Psoas muscle (tissue), 8 donors: ENCODE measurements around the gene IKZF5. TPM values are rescaled to one million over a fixed set of nuclear protein-coding genes. Genes with fewer than 3 reads are reported as not detected.

Experiments
- ATAC-seq, 4 donors: fragments of 200-7000 bp; cut with Tn5 transposase; one replicate each; pipeline ENCODE4 v1.9.1; 2020; ENCODE audit warnings: moderate library complexity in 3 of 4, mild to moderate bottlenecking in 2 of 4
- DNase-seq, 2 donors: peaks; one replicate each; pipeline ENCODE4 v3.0.0-alpha.2; 2020
- H3K27ac ChIP-seq: fragments of 200-600 bp; one replicate; pipeline ENCODE4 v1.8.0; 2022
- H3K27me3 ChIP-seq, 3 donors: fragments of 200-600 bp in 1 of 3; one replicate each; pipeline versions ENCODE4 v1.6.1 to v1.8.0; 2013 to 2022; ENCODE audit warnings: low read length in 2 of 3, mild to moderate bottlenecking in 2 of 3, moderate library complexity in 1 of 3; ENCODE audit not compliant: insufficient read depth in 3 of 3
- H3K36me3 ChIP-seq, 2 donors: fragments of 200-600 bp in 1 of 2; one replicate each; pipeline versions ENCODE4 v1.6.1 to v1.8.0; 2013 to 2022; ENCODE audit warnings: low read depth in 1 of 2, mild to moderate bottlenecking in 1 of 2, moderate library complexity in 1 of 2; ENCODE audit not compliant: insufficient read depth in 1 of 2
- H3K4me1 ChIP-seq: fragments of 200-600 bp; one replicate; pipeline ENCODE4 v1.8.0; 2022
- H3K4me3 ChIP-seq: fragments of 200-600 bp; one replicate; pipeline ENCODE4 v1.8.0; 2022; ENCODE audit warnings: mild to moderate bottlenecking
- H3K9me3 ChIP-seq: fragments of 200-600 bp; one replicate; pipeline ENCODE4 v1.8.0; 2022
- WGBS, 3 donors: extraction: QIAGEN DNeasy Blood & Tissue Kit; methylation state at CpG; one replicate each; pipeline versions ENCODE4 v1.1.6 to v1.1.7; 2013; 5-methylcytosine and 5-hydroxymethylcytosine counted together
- intact Hi-C, 2 donors: fragments of 100-400 bp; cut with DNase I; formaldehyde crosslinking; loops; one replicate each; pipeline versions ENCODE4 v1.11.0 to v1.14.2; 2022
- polyA plus RNA-seq, 3 donors: library from polyadenylated mRNA; stranded (reverse); fragments of 200-250 nt; gene quantifications; one replicate each; pipeline ENCODE4 v1.2.3, GENCODE V29; 2013
- total RNA-seq, 4 donors: library from RNA; stranded (reverse); fragmentation: NEBNext Ultra II Directional in 2 of 4; extraction: Animal tissue kit (Norgen Biotek cat#: 25700) in 2 of 4; gene quantifications; one replicate each; pipeline versions ENCODE4 v1.2.1 to v1.2.4, GENCODE V29; 2021 to 2023
- TF ChIP-seq, protein P1 (sequence below): fragments of 200-600 bp; IDR thresholded peaks from one replicate; pipeline ENCODE4 v1.8.0; 2022; ENCODE audit warnings: antibody characterized with exemption
- donor health status: healthy with polysubstance abuse.
- donor health status: DM: no; HTN: no; CAD: no; lungs with moderate emphysema.
- donor health status: Bipolar disorder and iron deficiency.
- donor health status: healthy.
- donor health status: DM: yes; HTN: yes; CAD: no.
- donor health status: DM: no; HTN: no; CAD: no.
- donor health status: DM: no; HTN: no; CAD: no.
- donor health status: DM: yes; HTN: yes; CAD: no.

Gene IKZF5
- total and polyA plus RNA-seq, 7 donors: 4.9 to 20.1 (median 11.2) TPM

- ATAC-seq (peak; percentile 34 to 69 (median 52)), DNase-seq (peak in 1 of 2 donors; percentile 17)
- TF ChIP-seq, protein P1, sequence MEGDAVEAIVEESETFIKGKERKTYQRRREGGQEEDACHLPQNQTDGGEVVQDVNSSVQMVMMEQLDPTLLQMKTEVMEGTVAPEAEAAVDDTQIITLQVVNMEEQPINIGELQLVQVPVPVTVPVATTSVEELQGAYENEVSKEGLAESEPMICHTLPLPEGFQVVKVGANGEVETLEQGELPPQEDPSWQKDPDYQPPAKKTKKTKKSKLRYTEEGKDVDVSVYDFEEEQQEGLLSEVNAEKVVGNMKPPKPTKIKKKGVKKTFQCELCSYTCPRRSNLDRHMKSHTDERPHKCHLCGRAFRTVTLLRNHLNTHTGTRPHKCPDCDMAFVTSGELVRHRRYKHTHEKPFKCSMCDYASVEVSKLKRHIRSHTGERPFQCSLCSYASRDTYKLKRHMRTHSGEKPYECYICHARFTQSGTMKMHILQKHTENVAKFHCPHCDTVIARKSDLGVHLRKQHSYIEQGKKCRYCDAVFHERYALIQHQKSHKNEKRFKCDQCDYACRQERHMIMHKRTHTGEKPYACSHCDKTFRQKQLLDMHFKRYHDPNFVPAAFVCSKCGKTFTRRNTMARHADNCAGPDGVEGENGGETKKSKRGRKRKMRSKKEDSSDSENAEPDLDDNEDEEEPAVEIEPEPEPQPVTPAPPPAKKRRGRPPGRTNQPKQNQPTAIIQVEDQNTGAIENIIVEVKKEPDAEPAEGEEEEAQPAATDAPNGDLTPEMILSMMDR: peak; percentile 5
- WGBS, 3 donors: 2 to 3% (median 2%) methylated on average over 29 to 30 of the region's 30 CpGs
- Histone ChIP-seq H3K27ac (peak overlapping the region; percentile 98), H3K27me3 (no peaks in the 10 kb centered on the region), H3K36me3 (peaks cover 0 to 3% of the 10 kb centered on the region in 2 donors), H3K4me3 (peak overlapping the region; percentile 100), H3K4me1 (peaks cover 44% of the 10 kb centered on the region), H3K9me3 (no peaks in the 10 kb centered on the region)
- intact Hi-C loops: loop anchor here in 1 of 2 donors (2.0 to 5.0 kb wide), 3 partner anchors 25 to 145 kb away; partner anchors contain the start of gene BUB3
These were observed 839 bp downstream of the IKZF5 start for GRCh38 chr10:123007558-123008354.

DNA sequence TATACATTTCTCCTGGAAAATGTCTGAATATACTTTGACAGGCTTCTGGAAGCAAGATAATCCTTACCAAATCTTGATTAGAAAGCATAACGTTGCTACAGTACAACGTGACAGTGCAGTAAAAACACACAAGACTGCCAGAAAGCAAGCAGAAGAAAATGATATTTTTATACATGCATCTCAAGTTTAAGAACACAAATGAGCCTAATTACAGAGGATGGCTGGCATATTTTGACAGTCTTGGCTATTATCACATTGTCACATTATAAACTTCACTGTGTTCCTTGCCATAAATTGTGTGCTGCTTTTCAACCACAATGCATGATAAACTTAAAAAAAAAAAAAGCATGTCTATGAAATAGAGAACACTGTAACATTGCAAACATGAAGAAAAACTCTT, 4.3 kb downstream of the IKZF5 start:
- peaks cover 0 to 4% of the 10 kb centered on the region in 2 donors for H3K36me3 ChIP-seq
- WGBS, 3 donors: 26 to 45% (median 42%) methylated on average over 2 of the region's 2 CpGs
- no peak overlapping the region for H3K4me3 ChIP-seq
- intact Hi-C loops: no loop called here
- no peaks in the 10 kb centered on the region for H3K9me3 ChIP-seq
- H3K27me3 ChIP-seq: no peaks in the 10 kb centered on the region
- H3K4me1 ChIP-seq: peaks cover 40% of the 10 kb centered on the region
- TF ChIP-seq, protein P1: no peak
- ATAC-seq (no peak), DNase-seq (no peak)
- H3K27ac ChIP-seq: no peak overlapping the region

- WGBS, 3 donors: 93 to 100% (median 95%) methylated on average over 2 of the region's 2 CpGs
- no peaks in the 10 kb centered on the region for H3K27me3 ChIP-seq
- H3K4me1 ChIP-seq: peaks cover 30% of the 10 kb centered on the region
- no peak overlapping the region for H3K4me3 ChIP-seq
- H3K9me3 ChIP-seq: no peaks in the 10 kb centered on the region
- intact Hi-C loops: no loop called here
- DNase-seq: no peak
- ATAC-seq: no peak
- TF ChIP-seq, protein P1: no peak
- no peak overlapping the region for H3K27ac ChIP-seq
- peaks cover 2 to 26% of the 10 kb centered on the region in 2 donors for H3K36me3 ChIP-seq
These were observed 7.2 kb downstream of the IKZF5 start for GRCh38 chr10:123001370-123001769.

GRCh38 chr10:123000155-123000554, 8.4 kb downstream of the IKZF5 start:
- no peak for DNase-seq

More at GRCh38 chr10:123000155-123000554, 8.4 kb downstream of the IKZF5 start:
- Histone ChIP-seq H3K4me1 (peaks cover 20% of the 10 kb centered on the region), H3K9me3 (no peaks in the 10 kb centered on the region), H3K27me3 (no peaks in the 10 kb centered on the region), H3K4me3 (no peak overlapping the region), H3K27ac (no peak overlapping the region), H3K36me3 (peaks cover 7 to 38% of the 10 kb centered on the region in 2 donors)
- WGBS, 3 donors: 82 to 88% (median 86%) methylated on average over 3 of the region's 3 CpGs
- no peak for ATAC-seq
- TF ChIP-seq, protein P1: no peak
- intact Hi-C loops: no loop called here
